Measurements from ENCODE around the gene CCDC97.
A peak's percentile ranks its signal among the peaks of the same experiment; 100 is the strongest.

CCDC97 gene

GRCh38 chr19:41320185-41320518 lies 10.2 kb downstream of the CCDC97 start:
- DNase-seq (ENCODE audit: low read depth in 2 of 2) = no peak

GRCh38 chr19:41320568-41320967 lies 10.6 kb downstream of the CCDC97 start:
- DNase-seq (ENCODE audit: low read depth in 2 of 2) = no peak

- DNase-seq (ENCODE audit: low read depth in 2 of 2) = no peak
These were observed 11.2 kb downstream of the CCDC97 start for GRCh38 chr19:41321204-41321599.

- DNase-seq (ENCODE audit: low read depth in 2 of 2) = no peak
These were observed 11.8 kb downstream of the CCDC97 start for GRCh38 chr19:41321600-41322270.

- no peak for DNase-seq (ENCODE audit: low read depth in 2 of 2)
These were observed 12.5 kb downstream of the CCDC97 start for GRCh38 chr19:41322451-41322850.

GRCh38 chr19:41323023-41323422 lies 13.1 kb downstream of the CCDC97 start:
- no peak for DNase-seq (ENCODE audit: low read depth in 2 of 2)

- DNase-seq (ENCODE audit: low read depth in 2 of 2) = no peak
These were observed 13.6 kb downstream of the CCDC97 start for GRCh38 chr19:41323430-41324125.

- DNase-seq (ENCODE audit: low read depth in 2 of 2) = no peak
These were observed 14.3 kb downstream of the CCDC97 start for GRCh38 chr19:41324231-41324702.

GRCh38 chr19:41324921-41325639 lies 15.1 kb downstream of the CCDC97 start:
- DNase-seq (ENCODE audit: low read depth in 2 of 2) = no peak

GRCh38 chr19:41325640-41325946 lies 15.6 kb downstream of the CCDC97 start:
- DNase-seq (ENCODE audit: low read depth in 2 of 2) = no peak

- no peak for DNase-seq (ENCODE audit: low read depth in 2 of 2)
These were observed 16.2 kb downstream of the CCDC97 start for GRCh38 chr19:41325947-41326706.

GRCh38 chr19:41327076-41327575 lies 17.2 kb downstream of the CCDC97 start:
- DNase-seq (ENCODE audit: low read depth in 2 of 2) = no peak

- DNase-seq (ENCODE audit: low read depth in 2 of 2) = peak; percentile 72 to 76
These were observed 17.7 kb downstream of the CCDC97 start for GRCh38 chr19:41327576-41328156.

GRCh38 chr19:41328157-41328841 lies 18.3 kb downstream of the CCDC97 start:
- DNase-seq (ENCODE audit: low read depth in 2 of 2) = no peak

- DNase-seq (ENCODE audit: low read depth in 2 of 2) = no peak
These were observed 18.9 kb downstream of the CCDC97 start for GRCh38 chr19:41328842-41329225.

GRCh38 chr19:41330481-41330880 lies 20.5 kb downstream of the CCDC97 start:
- DNase-seq (ENCODE audit: low read depth in 2 of 2) = no peak

- no peak for DNase-seq (ENCODE audit: low read depth in 2 of 2)
These were observed 21.1 kb downstream of the CCDC97 start for GRCh38 chr19:41330946-41331678.

GRCh38 chr19:41332000-41332399 lies 22.0 kb downstream of the CCDC97 start:
- no peak for DNase-seq (ENCODE audit: low read depth in 2 of 2)

- no peak for DNase-seq (ENCODE audit: low read depth in 2 of 2)
These were observed 22.5 kb downstream of the CCDC97 start for GRCh38 chr19:41332468-41332867.

GRCh38 chr19:41334793-41335192 lies 24.8 kb downstream of the CCDC97 start:
- no peak for DNase-seq (ENCODE audit: low read depth in 2 of 2)

Measured in stimulated activated CD4-positive, alpha-beta T cell treated with anti-CD3 and anti-CD28 coated beads, Interleukin-1b, Interleukin-23, amount 100 ng/mL, for 4 hours (primary cell).